Cerebellar cortex (tissue), 1 donor: Measurements from ENCODE around the gene ITPKB.
"Not testable (repeated sequence)": the region's sequence is repeated elsewhere in the genome, so short reads cannot be mapped to it uniquely, and the experiment has no call there.

ENCODE experiments used
- DNase-seq: peaks from one replicate; pipeline ENCODE4 v3.0.0-alpha.2; 2015; ENCODE audit warnings: low spot score

The ITPKB gene

GRCh38 chr1:226624526-226624925 lies 114.6 kb downstream of the ITPKB start:
- DNase-seq, result no peak

GRCh38 chr1:226622012-226622411 lies 117.1 kb downstream of the ITPKB start:
- DNase-seq, result no peak

- DNase-seq, result no peak
Measured at GRCh38 chr1:226619031-226619430, 120.1 kb downstream of the ITPKB start.

- DNase-seq, result no peak
Measured at GRCh38 chr1:226618380-226618779, 120.7 kb downstream of the ITPKB start.

- DNase-seq, result not testable (repeated sequence)
Measured at GRCh38 chr1:226617719-226618118, 121.4 kb downstream of the ITPKB start.

- DNase-seq, result no peak
Measured at GRCh38 chr1:226617109-226617508, 122.0 kb downstream of the ITPKB start.

- no peak for DNase-seq
Measured at GRCh38 chr1:226616636-226617035, 122.4 kb downstream of the ITPKB start.

- no peak for DNase-seq
Measured at GRCh38 chr1:226615876-226616275, 123.2 kb downstream of the ITPKB start.

GRCh38 chr1:226611980-226612379 lies 127.1 kb downstream of the ITPKB start:
- not testable (repeated sequence) for DNase-seq

GRCh38 chr1:226611301-226611700 lies 127.8 kb downstream of the ITPKB start:
- DNase-seq, result no peak

- no peak for DNase-seq
Measured at GRCh38 chr1:226610671-226611070, 128.4 kb downstream of the ITPKB start.

- DNase-seq, result no peak
Measured at GRCh38 chr1:226609836-226610455, 129.1 kb downstream of the ITPKB start.

GRCh38 chr1:226608699-226609505 lies 130.2 kb downstream of the ITPKB start:
- peak; percentile 69 for DNase-seq

- DNase-seq, result no peak
Measured at GRCh38 chr1:226607821-226608220, 131.3 kb downstream of the ITPKB start.

GRCh38 chr1:226607268-226607660 lies 131.8 kb downstream of the ITPKB start:
- no peak for DNase-seq

GRCh38 chr1:226606311-226607267 lies 132.5 kb downstream of the ITPKB start:
- DNase-seq, result no peak

GRCh38 chr1:226605318-226605950 lies 133.6 kb downstream of the ITPKB start:
- DNase-seq, result no peak

- no peak for DNase-seq
Measured at GRCh38 chr1:226604560-226605317, 134.3 kb downstream of the ITPKB start.

- no peak for DNase-seq
Measured at GRCh38 chr1:226603858-226604559, 135.1 kb downstream of the ITPKB start.

- peak; percentile 94 for DNase-seq
Measured at GRCh38 chr1:226603022-226603857, 135.8 kb downstream of the ITPKB start.
